22Rv1 (cell line): ENCODE results near the gene FKBP1B.

Experiments used
- CTCF ChIP-seq: fragments of 450-650 bp; IDR thresholded peaks from 2 replicates; pipeline ENCODE4 v1.5.1; 2017; ENCODE audit warnings: mild to moderate bottlenecking
- ZFX ChIP-seq: fragments of 450-650 bp; IDR thresholded peaks from 2 replicates; pipeline ENCODE4 v1.6.1; 2017; ENCODE audit warnings: antibody characterized with exemption, borderline replicate concordance

GRCh38 chr2:24111407-24111901, 61.9 kb downstream of the FKBP1B start:
- TF ChIP-seq CTCF (no peak), ZFX (no peak)
